Measurements from ENCODE around the gene PHETA2. TPM values are rescaled to one million over a fixed set of nuclear protein-coding genes. Genes with fewer than 3 reads are reported as not detected.

Gene PHETA2
- total RNA-seq, 1 experiment from 2014 or later: 5.7 TPM

DNA sequence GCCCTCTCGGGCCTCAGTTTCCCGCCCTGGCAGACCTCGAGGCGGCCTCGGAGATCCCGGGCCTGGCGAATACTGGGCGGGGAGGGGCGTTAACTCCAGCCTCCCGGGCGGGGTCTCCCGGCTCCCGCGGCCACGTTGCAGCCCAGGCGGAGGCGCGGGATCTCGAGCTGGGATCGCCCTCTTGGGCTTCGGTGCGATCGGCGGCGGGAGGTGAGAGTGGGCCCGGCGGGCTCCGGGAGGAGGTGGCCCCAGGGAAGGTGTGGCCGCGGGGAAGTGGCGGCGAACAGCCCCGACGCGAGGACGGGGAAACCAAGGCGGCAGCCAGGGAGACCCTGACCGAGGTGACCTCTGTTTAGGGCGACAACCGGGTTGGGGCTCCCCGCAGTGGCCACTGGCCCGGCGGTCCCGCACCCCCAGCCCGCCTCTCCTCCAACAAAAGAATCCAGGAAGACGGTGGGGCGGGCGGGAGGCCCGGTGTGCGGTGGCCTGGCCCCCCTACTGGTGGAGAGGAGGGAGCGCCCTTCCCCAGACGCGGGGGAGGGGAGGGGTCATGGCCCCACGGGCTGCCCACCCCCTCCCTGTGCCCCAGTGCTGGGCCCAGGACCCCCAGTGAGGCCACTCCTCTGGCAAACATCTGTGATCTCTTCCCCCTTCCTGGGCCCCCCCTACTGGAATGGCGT, at the start of gene PHETA2 (continued):
- TF ChIP-seq, protein P1, sequence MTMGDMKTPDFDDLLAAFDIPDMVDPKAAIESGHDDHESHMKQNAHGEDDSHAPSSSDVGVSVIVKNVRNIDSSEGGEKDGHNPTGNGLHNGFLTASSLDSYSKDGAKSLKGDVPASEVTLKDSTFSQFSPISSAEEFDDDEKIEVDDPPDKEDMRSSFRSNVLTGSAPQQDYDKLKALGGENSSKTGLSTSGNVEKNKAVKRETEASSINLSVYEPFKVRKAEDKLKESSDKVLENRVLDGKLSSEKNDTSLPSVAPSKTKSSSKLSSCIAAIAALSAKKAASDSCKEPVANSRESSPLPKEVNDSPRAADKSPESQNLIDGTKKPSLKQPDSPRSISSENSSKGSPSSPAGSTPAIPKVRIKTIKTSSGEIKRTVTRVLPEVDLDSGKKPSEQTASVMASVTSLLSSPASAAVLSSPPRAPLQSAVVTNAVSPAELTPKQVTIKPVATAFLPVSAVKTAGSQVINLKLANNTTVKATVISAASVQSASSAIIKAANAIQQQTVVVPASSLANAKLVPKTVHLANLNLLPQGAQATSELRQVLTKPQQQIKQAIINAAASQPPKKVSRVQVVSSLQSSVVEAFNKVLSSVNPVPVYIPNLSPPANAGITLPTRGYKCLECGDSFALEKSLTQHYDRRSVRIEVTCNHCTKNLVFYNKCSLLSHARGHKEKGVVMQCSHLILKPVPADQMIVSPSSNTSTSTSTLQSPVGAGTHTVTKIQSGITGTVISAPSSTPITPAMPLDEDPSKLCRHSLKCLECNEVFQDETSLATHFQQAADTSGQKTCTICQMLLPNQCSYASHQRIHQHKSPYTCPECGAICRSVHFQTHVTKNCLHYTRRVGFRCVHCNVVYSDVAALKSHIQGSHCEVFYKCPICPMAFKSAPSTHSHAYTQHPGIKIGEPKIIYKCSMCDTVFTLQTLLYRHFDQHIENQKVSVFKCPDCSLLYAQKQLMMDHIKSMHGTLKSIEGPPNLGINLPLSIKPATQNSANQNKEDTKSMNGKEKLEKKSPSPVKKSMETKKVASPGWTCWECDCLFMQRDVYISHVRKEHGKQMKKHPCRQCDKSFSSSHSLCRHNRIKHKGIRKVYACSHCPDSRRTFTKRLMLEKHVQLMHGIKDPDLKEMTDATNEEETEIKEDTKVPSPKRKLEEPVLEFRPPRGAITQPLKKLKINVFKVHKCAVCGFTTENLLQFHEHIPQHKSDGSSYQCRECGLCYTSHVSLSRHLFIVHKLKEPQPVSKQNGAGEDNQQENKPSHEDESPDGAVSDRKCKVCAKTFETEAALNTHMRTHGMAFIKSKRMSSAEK (CRISPR knock-in tag; IDR thresholded peaks at IDR 0.05; ENCODE audit: borderline replicate concordance): no peak
- TF ChIP-seq, protein P2, sequence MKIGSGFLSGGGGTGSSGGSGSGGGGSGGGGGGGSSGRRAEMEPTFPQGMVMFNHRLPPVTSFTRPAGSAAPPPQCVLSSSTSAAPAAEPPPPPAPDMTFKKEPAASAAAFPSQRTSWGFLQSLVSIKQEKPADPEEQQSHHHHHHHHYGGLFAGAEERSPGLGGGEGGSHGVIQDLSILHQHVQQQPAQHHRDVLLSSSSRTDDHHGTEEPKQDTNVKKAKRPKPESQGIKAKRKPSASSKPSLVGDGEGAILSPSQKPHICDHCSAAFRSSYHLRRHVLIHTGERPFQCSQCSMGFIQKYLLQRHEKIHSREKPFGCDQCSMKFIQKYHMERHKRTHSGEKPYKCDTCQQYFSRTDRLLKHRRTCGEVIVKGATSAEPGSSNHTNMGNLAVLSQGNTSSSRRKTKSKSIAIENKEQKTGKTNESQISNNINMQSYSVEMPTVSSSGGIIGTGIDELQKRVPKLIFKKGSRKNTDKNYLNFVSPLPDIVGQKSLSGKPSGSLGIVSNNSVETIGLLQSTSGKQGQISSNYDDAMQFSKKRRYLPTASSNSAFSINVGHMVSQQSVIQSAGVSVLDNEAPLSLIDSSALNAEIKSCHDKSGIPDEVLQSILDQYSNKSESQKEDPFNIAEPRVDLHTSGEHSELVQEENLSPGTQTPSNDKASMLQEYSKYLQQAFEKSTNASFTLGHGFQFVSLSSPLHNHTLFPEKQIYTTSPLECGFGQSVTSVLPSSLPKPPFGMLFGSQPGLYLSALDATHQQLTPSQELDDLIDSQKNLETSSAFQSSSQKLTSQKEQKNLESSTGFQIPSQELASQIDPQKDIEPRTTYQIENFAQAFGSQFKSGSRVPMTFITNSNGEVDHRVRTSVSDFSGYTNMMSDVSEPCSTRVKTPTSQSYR (CRISPR knock-in tag; IDR thresholded peaks at IDR 0.05): no peak
- no peak for TF ChIP-seq OVOL2 (CRISPR knock-in tag; IDR thresholded peaks at IDR 0.05; ENCODE audit: borderline replicate concordance)
- TF ChIP-seq, protein P3, sequence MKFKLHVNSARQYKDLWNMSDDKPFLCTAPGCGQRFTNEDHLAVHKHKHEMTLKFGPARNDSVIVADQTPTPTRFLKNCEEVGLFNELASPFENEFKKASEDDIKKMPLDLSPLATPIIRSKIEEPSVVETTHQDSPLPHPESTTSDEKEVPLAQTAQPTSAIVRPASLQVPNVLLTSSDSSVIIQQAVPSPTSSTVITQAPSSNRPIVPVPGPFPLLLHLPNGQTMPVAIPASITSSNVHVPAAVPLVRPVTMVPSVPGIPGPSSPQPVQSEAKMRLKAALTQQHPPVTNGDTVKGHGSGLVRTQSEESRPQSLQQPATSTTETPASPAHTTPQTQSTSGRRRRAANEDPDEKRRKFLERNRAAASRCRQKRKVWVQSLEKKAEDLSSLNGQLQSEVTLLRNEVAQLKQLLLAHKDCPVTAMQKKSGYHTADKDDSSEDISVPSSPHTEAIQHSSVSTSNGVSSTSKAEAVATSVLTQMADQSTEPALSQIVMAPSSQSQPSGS (CRISPR knock-in tag; IDR thresholded peaks at IDR 0.05; ENCODE audit: borderline replicate concordance, low read depth): no peak
- TF ChIP-seq, protein P4, sequence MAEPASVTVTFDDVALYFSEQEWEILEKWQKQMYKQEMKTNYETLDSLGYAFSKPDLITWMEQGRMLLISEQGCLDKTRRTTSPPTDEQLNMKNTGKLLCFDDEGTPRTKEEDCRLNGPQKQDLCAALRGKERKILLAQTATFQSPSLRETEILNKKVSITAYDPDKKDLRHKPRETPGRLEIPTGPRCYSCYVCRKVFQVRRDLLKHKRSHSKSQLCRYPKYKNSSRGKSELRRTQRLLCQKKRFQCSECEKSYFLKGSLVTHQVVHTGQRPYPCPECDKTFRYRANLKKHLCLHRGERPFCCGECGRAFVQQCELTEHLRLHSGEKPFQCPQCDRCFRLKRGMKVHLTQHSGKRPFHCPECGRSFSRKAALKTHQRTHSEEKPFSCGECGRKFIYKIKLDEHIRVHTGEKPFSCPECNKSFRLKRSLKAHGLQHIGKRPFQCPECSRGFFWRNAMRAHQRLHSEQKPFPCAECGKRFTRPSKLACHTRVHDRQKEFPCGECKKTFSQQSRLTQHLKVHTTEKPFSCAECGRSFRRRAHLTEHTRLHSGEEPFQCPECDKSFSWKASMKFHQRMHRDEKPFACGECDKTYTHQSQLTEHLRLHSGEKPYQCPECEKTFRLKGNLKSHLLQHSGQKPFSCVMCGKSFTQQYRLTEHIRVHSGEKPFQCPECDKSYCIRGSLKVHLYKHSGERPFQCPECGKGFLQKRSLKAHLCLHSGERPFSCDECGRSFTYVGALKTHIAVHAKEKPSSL (CRISPR knock-in tag; conservative IDR thresholded peaks at IDR 0.05): no peak
- TF ChIP-seq, protein P5, sequence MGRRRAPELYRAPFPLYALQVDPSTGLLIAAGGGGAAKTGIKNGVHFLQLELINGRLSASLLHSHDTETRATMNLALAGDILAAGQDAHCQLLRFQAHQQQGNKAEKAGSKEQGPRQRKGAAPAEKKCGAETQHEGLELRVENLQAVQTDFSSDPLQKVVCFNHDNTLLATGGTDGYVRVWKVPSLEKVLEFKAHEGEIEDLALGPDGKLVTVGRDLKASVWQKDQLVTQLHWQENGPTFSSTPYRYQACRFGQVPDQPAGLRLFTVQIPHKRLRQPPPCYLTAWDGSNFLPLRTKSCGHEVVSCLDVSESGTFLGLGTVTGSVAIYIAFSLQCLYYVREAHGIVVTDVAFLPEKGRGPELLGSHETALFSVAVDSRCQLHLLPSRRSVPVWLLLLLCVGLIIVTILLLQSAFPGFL (CRISPR knock-in tag; IDR thresholded peaks at IDR 0.05; ENCODE audit: borderline replicate concordance): no peak
- TF ChIP-seq, protein P6, sequence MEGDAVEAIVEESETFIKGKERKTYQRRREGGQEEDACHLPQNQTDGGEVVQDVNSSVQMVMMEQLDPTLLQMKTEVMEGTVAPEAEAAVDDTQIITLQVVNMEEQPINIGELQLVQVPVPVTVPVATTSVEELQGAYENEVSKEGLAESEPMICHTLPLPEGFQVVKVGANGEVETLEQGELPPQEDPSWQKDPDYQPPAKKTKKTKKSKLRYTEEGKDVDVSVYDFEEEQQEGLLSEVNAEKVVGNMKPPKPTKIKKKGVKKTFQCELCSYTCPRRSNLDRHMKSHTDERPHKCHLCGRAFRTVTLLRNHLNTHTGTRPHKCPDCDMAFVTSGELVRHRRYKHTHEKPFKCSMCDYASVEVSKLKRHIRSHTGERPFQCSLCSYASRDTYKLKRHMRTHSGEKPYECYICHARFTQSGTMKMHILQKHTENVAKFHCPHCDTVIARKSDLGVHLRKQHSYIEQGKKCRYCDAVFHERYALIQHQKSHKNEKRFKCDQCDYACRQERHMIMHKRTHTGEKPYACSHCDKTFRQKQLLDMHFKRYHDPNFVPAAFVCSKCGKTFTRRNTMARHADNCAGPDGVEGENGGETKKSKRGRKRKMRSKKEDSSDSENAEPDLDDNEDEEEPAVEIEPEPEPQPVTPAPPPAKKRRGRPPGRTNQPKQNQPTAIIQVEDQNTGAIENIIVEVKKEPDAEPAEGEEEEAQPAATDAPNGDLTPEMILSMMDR (IDR thresholded peaks at IDR 0.05): peak; percentile 18; the same call in 1 of the 2 replicates
- no peak for TF ChIP-seq ZNF416 (CRISPR knock-in tag; IDR thresholded peaks at IDR 0.05)
- TF ChIP-seq NFE2L1 (CRISPR knock-in tag; IDR thresholded peaks at IDR 0.05): 0 out of 2 replicates have a peak, but pooled peaks have one; percentile 42
- TF ChIP-seq, protein P7, sequence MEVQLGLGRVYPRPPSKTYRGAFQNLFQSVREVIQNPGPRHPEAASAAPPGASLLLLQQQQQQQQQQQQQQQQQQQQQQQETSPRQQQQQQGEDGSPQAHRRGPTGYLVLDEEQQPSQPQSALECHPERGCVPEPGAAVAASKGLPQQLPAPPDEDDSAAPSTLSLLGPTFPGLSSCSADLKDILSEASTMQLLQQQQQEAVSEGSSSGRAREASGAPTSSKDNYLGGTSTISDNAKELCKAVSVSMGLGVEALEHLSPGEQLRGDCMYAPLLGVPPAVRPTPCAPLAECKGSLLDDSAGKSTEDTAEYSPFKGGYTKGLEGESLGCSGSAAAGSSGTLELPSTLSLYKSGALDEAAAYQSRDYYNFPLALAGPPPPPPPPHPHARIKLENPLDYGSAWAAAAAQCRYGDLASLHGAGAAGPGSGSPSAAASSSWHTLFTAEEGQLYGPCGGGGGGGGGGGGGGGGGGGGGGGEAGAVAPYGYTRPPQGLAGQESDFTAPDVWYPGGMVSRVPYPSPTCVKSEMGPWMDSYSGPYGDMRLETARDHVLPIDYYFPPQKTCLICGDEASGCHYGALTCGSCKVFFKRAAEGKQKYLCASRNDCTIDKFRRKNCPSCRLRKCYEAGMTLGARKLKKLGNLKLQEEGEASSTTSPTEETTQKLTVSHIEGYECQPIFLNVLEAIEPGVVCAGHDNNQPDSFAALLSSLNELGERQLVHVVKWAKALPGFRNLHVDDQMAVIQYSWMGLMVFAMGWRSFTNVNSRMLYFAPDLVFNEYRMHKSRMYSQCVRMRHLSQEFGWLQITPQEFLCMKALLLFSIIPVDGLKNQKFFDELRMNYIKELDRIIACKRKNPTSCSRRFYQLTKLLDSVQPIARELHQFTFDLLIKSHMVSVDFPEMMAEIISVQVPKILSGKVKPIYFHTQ (CRISPR knock-in tag; IDR thresholded peaks at IDR 0.05): no peak
- no peak for TF ChIP-seq RELA (CRISPR knock-in tag; IDR thresholded peaks at IDR 0.05; ENCODE audit: borderline replicate concordance)
- TF ChIP-seq, protein P8, sequence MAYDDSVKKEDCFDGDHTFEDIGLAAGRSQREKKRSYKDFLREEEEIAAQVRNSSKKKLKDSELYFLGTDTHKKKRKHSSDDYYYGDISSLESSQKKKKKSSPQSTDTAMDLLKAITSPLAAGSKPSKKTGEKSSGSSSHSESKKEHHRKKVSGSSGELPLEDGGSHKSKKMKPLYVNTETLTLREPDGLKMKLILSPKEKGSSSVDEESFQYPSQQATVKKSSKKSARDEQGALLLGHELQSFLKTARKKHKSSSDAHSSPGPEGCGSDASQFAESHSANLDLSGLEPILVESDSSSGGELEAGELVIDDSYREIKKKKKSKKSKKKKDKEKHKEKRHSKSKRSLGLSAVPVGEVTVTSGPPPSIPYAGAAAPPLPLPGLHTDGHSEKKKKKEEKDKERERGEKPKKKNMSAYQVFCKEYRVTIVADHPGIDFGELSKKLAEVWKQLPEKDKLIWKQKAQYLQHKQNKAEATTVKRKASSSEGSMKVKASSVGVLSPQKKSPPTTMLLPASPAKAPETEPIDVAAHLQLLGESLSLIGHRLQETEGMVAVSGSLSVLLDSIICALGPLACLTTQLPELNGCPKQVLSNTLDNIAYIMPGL (CRISPR knock-in tag; IDR thresholded peaks at IDR 0.05): 0 out of 2 replicates have a peak, but pooled peaks have one; percentile 41
- TF ChIP-seq NFYB (CRISPR knock-in tag; conservative IDR thresholded peaks at IDR 0.05; ENCODE audit: low read depth): no peak
- TF ChIP-seq, protein P9, sequence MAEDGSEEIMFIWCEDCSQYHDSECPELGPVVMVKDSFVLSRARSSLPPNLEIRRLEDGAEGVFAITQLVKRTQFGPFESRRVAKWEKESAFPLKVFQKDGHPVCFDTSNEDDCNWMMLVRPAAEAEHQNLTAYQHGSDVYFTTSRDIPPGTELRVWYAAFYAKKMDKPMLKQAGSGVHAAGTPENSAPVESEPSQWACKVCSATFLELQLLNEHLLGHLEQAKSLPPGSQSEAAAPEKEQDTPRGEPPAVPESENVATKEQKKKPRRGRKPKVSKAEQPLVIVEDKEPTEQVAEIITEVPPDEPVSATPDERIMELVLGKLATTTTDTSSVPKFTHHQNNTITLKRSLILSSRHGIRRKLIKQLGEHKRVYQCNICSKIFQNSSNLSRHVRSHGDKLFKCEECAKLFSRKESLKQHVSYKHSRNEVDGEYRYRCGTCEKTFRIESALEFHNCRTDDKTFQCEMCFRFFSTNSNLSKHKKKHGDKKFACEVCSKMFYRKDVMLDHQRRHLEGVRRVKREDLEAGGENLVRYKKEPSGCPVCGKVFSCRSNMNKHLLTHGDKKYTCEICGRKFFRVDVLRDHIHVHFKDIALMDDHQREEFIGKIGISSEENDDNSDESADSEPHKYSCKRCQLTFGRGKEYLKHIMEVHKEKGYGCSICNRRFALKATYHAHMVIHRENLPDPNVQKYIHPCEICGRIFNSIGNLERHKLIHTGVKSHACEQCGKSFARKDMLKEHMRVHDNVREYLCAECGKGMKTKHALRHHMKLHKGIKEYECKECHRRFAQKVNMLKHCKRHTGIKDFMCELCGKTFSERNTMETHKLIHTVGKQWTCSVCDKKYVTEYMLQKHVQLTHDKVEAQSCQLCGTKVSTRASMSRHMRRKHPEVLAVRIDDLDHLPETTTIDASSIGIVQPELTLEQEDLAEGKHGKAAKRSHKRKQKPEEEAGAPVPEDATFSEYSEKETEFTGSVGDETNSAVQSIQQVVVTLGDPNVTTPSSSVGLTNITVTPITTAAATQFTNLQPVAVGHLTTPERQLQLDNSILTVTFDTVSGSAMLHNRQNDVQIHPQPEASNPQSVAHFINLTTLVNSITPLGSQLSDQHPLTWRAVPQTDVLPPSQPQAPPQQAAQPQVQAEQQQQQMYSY (CRISPR knock-in tag; IDR thresholded peaks at IDR 0.05): no peak

Measured in WTC11 (cell line).